ENCODE data around the gene SYNDIG1. TPM values are rescaled to one million over a fixed set of nuclear protein-coding genes. Genes with fewer than 3 reads are reported as not detected.

Gene SYNDIG1
- polyA plus RNA-seq, 1 donor from 2014 or later: 0.22 TPM

DNA sequence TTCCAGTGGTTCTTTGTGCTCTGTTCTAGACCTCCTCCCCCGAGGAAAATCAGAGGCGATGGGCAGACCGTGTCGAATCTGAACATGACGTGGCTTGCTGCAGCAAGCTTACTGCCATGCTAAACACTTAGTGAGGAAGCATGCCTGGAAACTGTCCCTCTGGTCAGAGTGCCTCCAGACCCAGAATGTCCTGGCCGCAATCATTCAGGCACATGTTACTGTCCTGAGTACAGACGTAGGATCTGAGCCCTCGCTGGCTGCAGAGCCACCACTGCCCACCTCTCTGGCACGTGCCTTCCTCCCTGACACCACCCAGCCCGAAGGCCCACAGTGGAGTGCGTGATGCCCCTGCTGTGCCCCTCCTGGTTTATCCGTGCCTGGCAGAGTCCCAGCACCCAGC is 163.6 kb downstream of the SYNDIG1 start:
- no peaks in the 10 kb centered on the region for H3K79me2 ChIP-seq (replicated peaks; ENCODE audit: insufficient read depth, low read length)
- H3K27ac ChIP-seq (ENCODE audit: low read length): no peak overlapping the region
- no peaks in the 10 kb centered on the region for H3K9me3 ChIP-seq (ENCODE audit: low read length)
- H3K4me3 ChIP-seq (ENCODE audit: low read length): no peak overlapping the region
- no peaks in the 10 kb centered on the region for H3K36me3 ChIP-seq (ENCODE audit: insufficient read depth, low read length)
- no peaks in the 10 kb centered on the region for H3K27me3 ChIP-seq (ENCODE audit: insufficient read depth, low read depth, low read length)
- H3K9ac ChIP-seq (ENCODE audit: low read length): no peak overlapping the region
- TF ChIP-seq RAD21 (conservative IDR thresholded peaks at IDR 0.05) (no peak), EZH2 (IDR thresholded peaks at IDR 0.05; ENCODE audit: borderline replicate concordance, insufficient read depth, low read length, poor library complexity, severe bottlenecking) (no peak), MXI1 (conservative IDR thresholded peaks at IDR 0.05; ENCODE audit: poor library complexity, severe bottlenecking) (no peak), TAF1 (IDR thresholded peaks at IDR 0.05; ENCODE audit: low read depth) (no peak), POLR2AphosphoS5 (IDR thresholded peaks at IDR 0.05) (no peak), EP300 (conservative IDR thresholded peaks at IDR 0.05; ENCODE audit: poor library complexity, severe bottlenecking) (no peak)
- TF ChIP-seq, protein P1, sequence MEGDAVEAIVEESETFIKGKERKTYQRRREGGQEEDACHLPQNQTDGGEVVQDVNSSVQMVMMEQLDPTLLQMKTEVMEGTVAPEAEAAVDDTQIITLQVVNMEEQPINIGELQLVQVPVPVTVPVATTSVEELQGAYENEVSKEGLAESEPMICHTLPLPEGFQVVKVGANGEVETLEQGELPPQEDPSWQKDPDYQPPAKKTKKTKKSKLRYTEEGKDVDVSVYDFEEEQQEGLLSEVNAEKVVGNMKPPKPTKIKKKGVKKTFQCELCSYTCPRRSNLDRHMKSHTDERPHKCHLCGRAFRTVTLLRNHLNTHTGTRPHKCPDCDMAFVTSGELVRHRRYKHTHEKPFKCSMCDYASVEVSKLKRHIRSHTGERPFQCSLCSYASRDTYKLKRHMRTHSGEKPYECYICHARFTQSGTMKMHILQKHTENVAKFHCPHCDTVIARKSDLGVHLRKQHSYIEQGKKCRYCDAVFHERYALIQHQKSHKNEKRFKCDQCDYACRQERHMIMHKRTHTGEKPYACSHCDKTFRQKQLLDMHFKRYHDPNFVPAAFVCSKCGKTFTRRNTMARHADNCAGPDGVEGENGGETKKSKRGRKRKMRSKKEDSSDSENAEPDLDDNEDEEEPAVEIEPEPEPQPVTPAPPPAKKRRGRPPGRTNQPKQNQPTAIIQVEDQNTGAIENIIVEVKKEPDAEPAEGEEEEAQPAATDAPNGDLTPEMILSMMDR (IDR thresholded peaks at IDR 0.05; ENCODE audit: poor library complexity, severe bottlenecking): no peak
- no peaks in the 10 kb centered on the region for H4K20me1 ChIP-seq (ENCODE audit: insufficient read depth)
- no peak overlapping the region for H2AFZ ChIP-seq (ENCODE audit: low read depth, low read length)
- no peak overlapping the region for H3K4me2 ChIP-seq (ENCODE audit: low read length)
- H3F3A ChIP-seq (ENCODE audit: insufficient read depth, low read length, poor library complexity, severe bottlenecking): no peaks in the 10 kb centered on the region
- no peaks in the 10 kb centered on the region for H3K9me2 ChIP-seq (ENCODE audit: insufficient read depth, low read length)

DNA sequence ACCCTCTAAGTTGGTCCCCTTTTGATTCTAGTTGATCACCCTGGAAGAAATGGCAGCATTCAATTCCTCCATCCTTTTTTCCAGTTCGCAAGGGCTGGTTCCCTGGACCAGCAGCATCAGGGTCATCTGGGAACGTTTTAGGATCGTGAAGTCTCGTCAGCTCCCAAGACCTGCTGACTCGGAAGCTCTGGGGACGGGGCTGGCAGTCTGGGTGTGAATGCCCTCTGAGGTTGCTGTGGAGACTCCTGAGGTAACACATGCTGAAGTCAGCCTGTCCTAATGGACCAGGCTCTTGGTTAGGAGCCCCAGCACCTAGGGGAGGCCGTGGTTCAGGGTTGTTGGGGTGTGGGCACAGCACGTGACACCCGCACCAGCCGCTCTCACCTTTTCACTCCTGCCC is 164.1 kb downstream of the SYNDIG1 start:
- no peaks in the 10 kb centered on the region for H3K36me3 ChIP-seq (ENCODE audit: insufficient read depth, low read length)
- no peak overlapping the region for H3K4me3 ChIP-seq (ENCODE audit: low read length)
- no peaks in the 10 kb centered on the region for H3K79me2 ChIP-seq (replicated peaks; ENCODE audit: insufficient read depth, low read length)
- no peaks in the 10 kb centered on the region for H3K9me3 ChIP-seq (ENCODE audit: low read length)
- H3K9me2 ChIP-seq (ENCODE audit: insufficient read depth, low read length): no peaks in the 10 kb centered on the region
- no peaks in the 10 kb centered on the region for H3F3A ChIP-seq (ENCODE audit: insufficient read depth, low read length, poor library complexity, severe bottlenecking)
- no peaks in the 10 kb centered on the region for H3K27me3 ChIP-seq (ENCODE audit: insufficient read depth, low read depth, low read length)
- no peak overlapping the region for H3K9ac ChIP-seq (ENCODE audit: low read length)
- TF ChIP-seq, protein P1 (IDR thresholded peaks at IDR 0.05; ENCODE audit: poor library complexity, severe bottlenecking): no peak
- TF ChIP-seq EP300 (conservative IDR thresholded peaks at IDR 0.05; ENCODE audit: poor library complexity, severe bottlenecking): no peak
- TF ChIP-seq EZH2 (IDR thresholded peaks at IDR 0.05; ENCODE audit: borderline replicate concordance, insufficient read depth, low read length, poor library complexity, severe bottlenecking): no peak
- no peak for TF ChIP-seq TAF1 (IDR thresholded peaks at IDR 0.05; ENCODE audit: low read depth)
- TF ChIP-seq SMC3 (conservative IDR thresholded peaks at IDR 0.05; ENCODE audit: poor library complexity): no peak
- no peak for TF ChIP-seq POLR2AphosphoS5 (IDR thresholded peaks at IDR 0.05)
- no peak for TF ChIP-seq RAD21 (conservative IDR thresholded peaks at IDR 0.05)
- no peak for TF ChIP-seq REST (IDR thresholded peaks at IDR 0.05; ENCODE audit: borderline replicate concordance)
- TF ChIP-seq MXI1 (conservative IDR thresholded peaks at IDR 0.05; ENCODE audit: poor library complexity, severe bottlenecking): no peak
- H3K4me2 ChIP-seq (ENCODE audit: low read length): no peak overlapping the region
- H3K27ac ChIP-seq (ENCODE audit: low read length): no peak overlapping the region
- H4K20me1 ChIP-seq (ENCODE audit: insufficient read depth): no peaks in the 10 kb centered on the region
- H2AFZ ChIP-seq (ENCODE audit: low read depth, low read length): no peak overlapping the region
